GM06990 (cell line): ENCODE measurements around the gene CIAO2B.

ENCODE experiments used
- DNase-seq: peaks from one replicate; pipeline ENCODE4 v3.0.0-alpha.2; 2011; ENCODE audit not compliant: insufficient read length; ENCODE audit errors: extremely low read depth
- H3K27me3 ChIP-seq: replicated peaks from 2 replicates; pipeline ENCODE4 v1.6.0; 2011; ENCODE audit warnings: low read length; ENCODE audit not compliant: control insufficient read depth, insufficient read depth
- H3K36me3 ChIP-seq: 2 replicates; pipeline ENCODE4 v1.5.1; 2011; ENCODE audit warnings: low read length; ENCODE audit not compliant: control insufficient read depth, insufficient read depth
- H3K4me3 ChIP-seq: replicated peaks from 2 replicates; pipeline ENCODE4 v1.5.1; 2011; ENCODE audit warnings: low read depth, mild to moderate bottlenecking, control low read depth, low read length
- TF ChIP-seq, protein P1 (sequence below): IDR thresholded peaks from 2 replicates; pipeline ENCODE4 v1.5.1; 2011; ENCODE audit warnings: low read length, control low read depth, mild to moderate bottlenecking, inconsistent platforms; ENCODE audit not compliant: insufficient read depth, poor library complexity, severe bottlenecking

The CIAO2B gene

DNA sequence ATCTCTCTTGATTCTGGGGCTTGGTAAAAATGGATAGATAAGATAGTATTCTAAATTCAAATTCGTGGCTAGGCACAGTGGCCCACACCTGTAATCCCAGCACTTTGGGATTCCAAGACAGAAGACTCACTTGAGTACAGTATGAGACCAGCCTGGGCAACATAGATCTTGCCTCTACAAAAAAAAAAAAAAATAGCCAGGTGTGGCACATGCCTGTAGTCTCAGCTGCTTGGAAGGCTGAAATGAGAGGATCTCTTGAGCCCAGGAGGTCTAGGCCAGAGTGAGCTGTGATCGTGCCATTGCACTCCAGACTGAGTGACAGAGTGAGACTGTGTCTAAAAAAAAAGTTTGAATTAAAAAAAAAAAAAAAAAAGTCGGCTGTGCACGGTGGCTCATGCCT lies 44.6 kb downstream of the CIAO2B start:
- Histone ChIP-seq H3K4me3 (no peak overlapping the region), H3K36me3 (peaks cover 10% of the 10 kb centered on the region), H3K27me3 (no peaks in the 10 kb centered on the region)
- TF ChIP-seq, protein P1, sequence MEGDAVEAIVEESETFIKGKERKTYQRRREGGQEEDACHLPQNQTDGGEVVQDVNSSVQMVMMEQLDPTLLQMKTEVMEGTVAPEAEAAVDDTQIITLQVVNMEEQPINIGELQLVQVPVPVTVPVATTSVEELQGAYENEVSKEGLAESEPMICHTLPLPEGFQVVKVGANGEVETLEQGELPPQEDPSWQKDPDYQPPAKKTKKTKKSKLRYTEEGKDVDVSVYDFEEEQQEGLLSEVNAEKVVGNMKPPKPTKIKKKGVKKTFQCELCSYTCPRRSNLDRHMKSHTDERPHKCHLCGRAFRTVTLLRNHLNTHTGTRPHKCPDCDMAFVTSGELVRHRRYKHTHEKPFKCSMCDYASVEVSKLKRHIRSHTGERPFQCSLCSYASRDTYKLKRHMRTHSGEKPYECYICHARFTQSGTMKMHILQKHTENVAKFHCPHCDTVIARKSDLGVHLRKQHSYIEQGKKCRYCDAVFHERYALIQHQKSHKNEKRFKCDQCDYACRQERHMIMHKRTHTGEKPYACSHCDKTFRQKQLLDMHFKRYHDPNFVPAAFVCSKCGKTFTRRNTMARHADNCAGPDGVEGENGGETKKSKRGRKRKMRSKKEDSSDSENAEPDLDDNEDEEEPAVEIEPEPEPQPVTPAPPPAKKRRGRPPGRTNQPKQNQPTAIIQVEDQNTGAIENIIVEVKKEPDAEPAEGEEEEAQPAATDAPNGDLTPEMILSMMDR: no peak
- DNase-seq: no peak

DNA sequence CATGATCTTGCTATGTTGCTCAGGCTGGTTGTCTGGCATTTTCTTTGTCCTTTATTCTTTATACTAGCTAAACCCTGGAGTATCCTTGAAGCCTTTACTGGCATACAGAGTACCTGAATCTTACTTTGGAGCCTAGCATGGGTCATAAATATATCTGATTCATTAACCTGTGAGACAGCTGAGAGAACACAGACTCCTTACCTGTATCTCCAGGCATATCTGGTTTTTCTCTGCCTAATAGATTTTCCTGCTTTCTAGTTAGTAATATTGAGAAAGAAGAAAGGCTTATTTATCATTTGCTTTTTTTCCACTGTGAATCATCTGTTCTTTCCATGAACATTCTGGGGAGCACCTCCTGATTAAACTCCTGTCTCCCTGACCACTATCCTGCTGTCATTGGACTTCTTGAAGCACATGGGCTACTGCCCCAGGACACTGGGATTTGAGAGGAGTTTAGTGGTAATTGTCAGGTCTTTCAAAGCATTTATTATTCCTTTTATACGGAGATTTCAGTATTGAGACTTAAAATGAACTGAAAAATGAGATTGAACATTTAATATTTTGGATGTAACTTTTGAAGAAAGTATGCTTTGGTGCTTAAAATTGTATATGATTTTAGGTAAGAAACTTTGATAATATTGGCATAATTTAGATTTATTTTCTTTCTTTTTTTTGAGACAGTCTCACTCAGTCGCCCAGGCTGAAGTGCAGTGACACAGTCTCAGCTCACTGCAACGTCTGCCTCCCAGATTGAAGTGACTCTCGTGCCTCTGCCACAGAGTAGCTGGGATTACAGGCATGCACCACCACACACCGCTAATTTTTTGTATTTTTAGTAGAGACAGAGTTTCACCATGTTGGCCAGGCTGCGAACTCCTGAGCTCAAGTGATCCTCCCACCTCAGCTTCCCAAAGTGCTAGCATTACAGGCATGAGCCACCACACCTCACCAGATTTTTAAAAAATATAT lies 45.3 kb downstream of the CIAO2B start:
- Histone ChIP-seq H3K36me3 (peaks cover 13% of the 10 kb centered on the region), H3K4me3 (no peak overlapping the region), H3K27me3 (no peaks in the 10 kb centered on the region)
- no peak for DNase-seq
- TF ChIP-seq, protein P1: no peak

DNA sequence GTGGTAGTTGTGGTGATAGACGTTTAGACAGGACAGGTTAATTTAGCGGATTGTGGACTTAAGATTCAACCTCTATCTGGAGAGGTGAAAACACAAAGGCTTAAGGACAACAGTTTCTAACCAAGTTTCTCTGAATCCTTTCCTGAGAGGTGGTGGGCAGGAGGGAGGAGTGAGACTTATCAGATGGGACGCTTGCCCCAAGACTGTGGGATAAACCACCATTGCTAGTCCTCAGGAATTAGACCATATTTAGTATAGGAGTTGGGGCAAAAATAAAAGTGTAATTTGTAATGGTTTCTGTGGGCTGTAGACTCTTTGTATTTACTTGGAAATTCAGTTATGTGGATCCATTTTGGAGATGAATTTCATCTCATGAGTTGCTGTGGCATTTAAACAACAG lies 47.3 kb downstream of the CIAO2B start:
- DNase-seq: no peak
- H3K4me3 ChIP-seq: no peak overlapping the region
- H3K36me3 ChIP-seq: peaks cover 13% of the 10 kb centered on the region
- H3K27me3 ChIP-seq: no peaks in the 10 kb centered on the region
- TF ChIP-seq, protein P1: no peak

DNA sequence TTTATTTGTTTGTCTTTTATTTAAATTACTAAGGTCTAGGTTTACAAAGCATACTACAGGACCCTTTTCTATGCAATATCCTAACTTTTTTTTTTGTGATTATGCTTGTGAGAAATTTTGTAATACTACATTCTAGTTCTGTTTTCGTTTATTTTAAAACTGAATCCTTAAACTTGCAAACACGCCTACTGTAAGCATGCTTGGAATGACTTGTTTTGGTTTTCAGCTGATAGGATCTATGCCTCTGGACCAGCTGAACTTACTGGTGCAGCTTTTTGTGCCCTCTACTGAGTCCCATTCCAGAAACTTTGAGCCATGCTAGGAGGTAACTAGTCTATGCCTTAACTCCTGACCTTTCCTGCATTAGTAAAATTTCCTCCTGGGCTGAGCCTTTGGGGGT lies 47.9 kb downstream of the CIAO2B start:
- H3K27me3 ChIP-seq: no peaks in the 10 kb centered on the region
- H3K4me3 ChIP-seq: no peak overlapping the region
- TF ChIP-seq, protein P1: no peak
- no peak for DNase-seq
- peaks cover 13% of the 10 kb centered on the region for H3K36me3 ChIP-seq

DNA sequence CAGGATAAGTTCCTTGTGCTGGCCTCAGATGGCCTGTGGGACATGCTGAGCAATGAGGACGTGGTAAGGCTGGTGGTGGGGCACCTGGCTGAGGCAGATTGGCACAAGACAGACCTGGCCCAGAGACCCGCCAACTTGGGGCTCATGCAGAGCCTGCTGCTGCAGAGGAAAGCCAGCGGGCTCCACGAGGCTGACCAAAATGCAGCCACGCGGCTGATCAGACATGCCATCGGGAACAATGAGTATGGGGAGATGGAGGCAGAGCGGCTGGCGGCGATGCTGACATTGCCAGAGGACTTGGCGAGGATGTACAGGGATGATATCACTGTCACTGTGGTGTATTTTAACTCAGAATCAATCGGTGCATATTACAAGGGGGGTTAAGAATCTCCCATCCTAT lies 48.7 kb downstream of the CIAO2B start:
- H3K36me3 ChIP-seq: peaks cover 13% of the 10 kb centered on the region
- no peak overlapping the region for H3K4me3 ChIP-seq
- TF ChIP-seq, protein P1: no peak
- no peak for DNase-seq
- no peaks in the 10 kb centered on the region for H3K27me3 ChIP-seq
